AG04449 (cell line): ENCODE results near the gene CITED2.
"Not testable (repeated sequence)": the region's sequence is repeated elsewhere in the genome, so short reads cannot be mapped to it uniquely, and the experiment has no call there.

Experiments
- CTCF ChIA-PET: fragments of 350-600 bp; formaldehyde crosslinking; extraction: SDS; loops from one replicate; lab custom pipeline; 2021; ENCODE audit warnings: antibody characterized with exemption; lab: Yijun Ruan, JAX
- POLR2A ChIA-PET: fragments of 400-600, 350-600 bp; formaldehyde crosslinking; extraction: SDS; loops from one replicate; lab custom pipeline; 2020; ENCODE audit warnings: antibody characterized with exemption, inconsistent platforms; lab: Yijun Ruan, JAX
- DNase-seq: peaks from one replicate; pipeline ENCODE4 v3.0.0-alpha.2; 2010; ENCODE audit warnings: low read depth, low spot score
- H3K4me3 ChIP-seq: 2 replicates; pipeline ENCODE4 v1.5.1; 2011; ENCODE audit warnings: low read depth, mild to moderate bottlenecking, control low read depth, low read length
- CTCF ChIP-seq: IDR thresholded peaks from one replicate; pipeline ENCODE4 v1.5.1; 2011; ENCODE audit warnings: mild to moderate bottlenecking, moderate library complexity, low read length, control low read depth, inconsistent platforms; ENCODE audit not compliant: insufficient read depth; ENCODE audit errors: missing control alignments

Gene CITED2

GRCh38 chr6:139415365-139415764 is 40.9 kb upstream of the CITED2 start:
- POLR2A ChIA-PET: interaction anchor here (1.0 kb wide), 1 partner anchor 41 kb away, joined by 3 read pairs; the partner anchor contains the start of gene CITED2
- DNase-seq: no peak
- CTCF ChIA-PET: no interaction called here
- H3K4me3 ChIP-seq: no peak overlapping the region
- TF ChIP-seq CTCF: no peak

GRCh38 chr6:139412103-139412502 is 37.7 kb upstream of the CITED2 start:
- H3K4me3 ChIP-seq, POLR2A ChIA-PET, DNase-seq, CTCF ChIA-PET: not testable (repeated sequence)

- ChIA-PET CTCF (no interaction called here), POLR2A (interaction anchor here (1.6 kb wide), 1 partner anchor 34 kb away, joined by 11 read pairs; the partner anchor contains the start of gene CITED2)
- peak; percentile 87 for DNase-seq
- no peak for TF ChIP-seq CTCF
- no peak overlapping the region for H3K4me3 ChIP-seq
Measured at GRCh38 chr6:139409026-139409425, 34.6 kb upstream of the CITED2 start.

- no peak for TF ChIP-seq CTCF
- peak; percentile 100 for DNase-seq
- ChIA-PET POLR2A (interaction anchor here (0.9 to 1.7 kb wide), 4 partner anchors 34 to 357 kb away, joined by 3 to 34 read pairs (median 8); partner anchors contain the start of gene CITED2), CTCF (interaction anchor here (0.7 to 1.3 kb wide), 4 partner anchors 15 to 204 kb away, joined by 3 read pairs; no protein-coding TSS in a partner anchor)
- H3K4me3 ChIP-seq: no peak overlapping the region
Measured at GRCh38 chr6:139407718-139408222, 33.3 kb upstream of the CITED2 start.

- DNase-seq: no peak
- CTCF ChIA-PET: interaction anchor here (0.7 to 1.3 kb wide), 4 partner anchors 16 to 205 kb away, joined by 3 read pairs; no protein-coding TSS in a partner anchor
- no peak for TF ChIP-seq CTCF
- POLR2A ChIA-PET: interaction anchor here (0.9 to 1.7 kb wide), 4 partner anchors 33 to 358 kb away, joined by 3 to 34 read pairs (median 8); partner anchors contain the start of gene CITED2
- H3K4me3 ChIP-seq: no peak overlapping the region
Measured at GRCh38 chr6:139406577-139407343, 32.3 kb upstream of the CITED2 start.

- no peak overlapping the region for H3K4me3 ChIP-seq
- peak; percentile 91 for DNase-seq
- ChIA-PET CTCF (no interaction called here), POLR2A (interaction anchor here (0.6 to 3.5 kb wide), 3 partner anchors 20 to 33 kb away, joined by 4 to 12 read pairs (median 5); partner anchors contain the start of gene CITED2)
- TF ChIP-seq CTCF: no peak
Measured at GRCh38 chr6:139402876-139403386, 28.5 kb upstream of the CITED2 start.
